Stimulated activated CD4-positive, alpha-beta T cell treated with anti-CD3 and anti-CD28 coated beads, Interleukin-15, amount 100 ng/mL, for 24 hours (primary cell): ENCODE data around the gene KIR2DL4.
"Not testable (repeated sequence)": the region's sequence is repeated elsewhere in the genome, so short reads cannot be mapped to it uniquely, and the experiment has no call there.

Experiments
- DNase-seq: peaks from one replicate; pipeline ENCODE4 v3.0.0-alpha.2; 2020

Gene KIR2DL4

GRCh38 chr19:54803410-54803809 is at the start of gene KIR2DL4:
Gene KIR2DL4, plus strand, starts transcription at chr19:54803610. Its CDS starts 42 bp downstream, at chr19:54803652.
- no peak for DNase-seq

GRCh38 chr19:54756204-54757110 is 47.0 kb upstream of the KIR2DL4 start:
- DNase-seq: not testable (repeated sequence)

GRCh38 chr19:54758577-54758976 is 44.8 kb upstream of the KIR2DL4 start:
- not testable (repeated sequence) for DNase-seq

GRCh38 chr19:54764219-54764618 is 39.2 kb upstream of the KIR2DL4 start:
- not testable (repeated sequence) for DNase-seq

GRCh38 chr19:54766464-54766863 is 36.9 kb upstream of the KIR2DL4 start:
- not testable (repeated sequence) for DNase-seq

- DNase-seq: not testable (repeated sequence)
Measured at GRCh38 chr19:54769646-54770045, 33.8 kb upstream of the KIR2DL4 start, which contains the start of gene KIR2DL1. Gene KIR2DL1, plus strand, starts transcription at chr19:54769793. Its CDS starts 58 bp downstream, at chr19:54769851.

- DNase-seq: not testable (repeated sequence)
Measured at GRCh38 chr19:54770511-54770910, 32.9 kb upstream of the KIR2DL4 start.

- not testable (repeated sequence) for DNase-seq
Measured at GRCh38 chr19:54771018-54771960, 32.1 kb upstream of the KIR2DL4 start.

GRCh38 chr19:54772666-54773065 is 30.7 kb upstream of the KIR2DL4 start:
- not testable (repeated sequence) for DNase-seq

GRCh38 chr19:54775095-54775815 is 28.2 kb upstream of the KIR2DL4 start:
- not testable (repeated sequence) for DNase-seq

GRCh38 chr19:54775830-54776229 is 27.6 kb upstream of the KIR2DL4 start:
- DNase-seq: not testable (repeated sequence)

GRCh38 chr19:54777851-54778250 is 25.6 kb upstream of the KIR2DL4 start:
- DNase-seq: not testable (repeated sequence)

- DNase-seq: not testable (repeated sequence)
Measured at GRCh38 chr19:54778896-54779295, 24.5 kb upstream of the KIR2DL4 start.

- not testable (repeated sequence) for DNase-seq
Measured at GRCh38 chr19:54782916-54783315, 20.5 kb upstream of the KIR2DL4 start.

- not testable (repeated sequence) for DNase-seq
Measured at GRCh38 chr19:54786091-54786723, 17.2 kb upstream of the KIR2DL4 start.

GRCh38 chr19:54788154-54788553 is 15.3 kb upstream of the KIR2DL4 start:
- not testable (repeated sequence) for DNase-seq

- DNase-seq: no peak
Measured at GRCh38 chr19:54790711-54791110, 12.7 kb upstream of the KIR2DL4 start.

GRCh38 chr19:54791476-54791875 is 11.9 kb upstream of the KIR2DL4 start:
- DNase-seq: no peak

GRCh38 chr19:54792814-54793213 is 10.6 kb upstream of the KIR2DL4 start:
- no peak for DNase-seq

GRCh38 chr19:54795758-54796157 is 7.7 kb upstream of the KIR2DL4 start:
- DNase-seq: no peak

- DNase-seq: no peak
Measured at GRCh38 chr19:54804101-54804500, 691 bp downstream of the KIR2DL4 start.

- no peak for DNase-seq
Measured at GRCh38 chr19:54804571-54804970, 1.2 kb downstream of the KIR2DL4 start.
